PFSK-1 (cell line): Measurements from ENCODE around the gene CMTR2.

ENCODE experiments used
- POLR2AphosphoS5 ChIP-seq: IDR thresholded peaks from 2 replicates; pipeline ENCODE4 v1.6.1; 2012; ENCODE audit warnings: low read depth, mild to moderate bottlenecking, control low read depth, low read length, moderate library complexity
- TF ChIP-seq, protein P1 (sequence below), 2 experiments: IDR thresholded peaks; 2 replicates each; pipeline versions ENCODE4 v1.6.1 to v1.8.0; 2011 to 2012; ENCODE audit warnings: low read depth in 2 of 2, low read length in 2 of 2, control low read depth in 1 of 2, inconsistent platforms in 1 of 2, mild to moderate bottlenecking in 1 of 2, moderate library complexity in 1 of 2; ENCODE audit not compliant: insufficient read depth in 1 of 2

DNA sequence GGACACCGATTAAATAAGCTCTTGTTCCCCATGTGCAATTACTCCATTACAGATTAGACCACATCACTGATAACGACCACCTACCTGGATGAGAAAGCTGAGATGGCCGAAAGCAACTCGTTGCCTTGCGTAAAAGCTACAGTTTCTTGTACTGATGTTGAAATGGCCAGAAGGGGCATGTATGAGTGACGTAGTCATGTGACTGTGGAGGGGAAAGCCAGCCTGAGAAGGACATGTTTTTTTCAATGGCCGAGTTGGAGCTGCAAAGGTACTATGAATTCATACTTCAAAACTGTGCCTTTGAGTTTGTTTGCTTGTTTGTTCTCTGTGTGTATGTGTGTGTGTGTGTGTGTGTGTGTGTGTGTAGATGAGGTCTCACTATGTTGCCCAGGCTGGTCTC lies 41.7 kb downstream of the CMTR2 start:
- no peak for TF ChIP-seq POLR2AphosphoS5
- TF ChIP-seq, protein P1, sequence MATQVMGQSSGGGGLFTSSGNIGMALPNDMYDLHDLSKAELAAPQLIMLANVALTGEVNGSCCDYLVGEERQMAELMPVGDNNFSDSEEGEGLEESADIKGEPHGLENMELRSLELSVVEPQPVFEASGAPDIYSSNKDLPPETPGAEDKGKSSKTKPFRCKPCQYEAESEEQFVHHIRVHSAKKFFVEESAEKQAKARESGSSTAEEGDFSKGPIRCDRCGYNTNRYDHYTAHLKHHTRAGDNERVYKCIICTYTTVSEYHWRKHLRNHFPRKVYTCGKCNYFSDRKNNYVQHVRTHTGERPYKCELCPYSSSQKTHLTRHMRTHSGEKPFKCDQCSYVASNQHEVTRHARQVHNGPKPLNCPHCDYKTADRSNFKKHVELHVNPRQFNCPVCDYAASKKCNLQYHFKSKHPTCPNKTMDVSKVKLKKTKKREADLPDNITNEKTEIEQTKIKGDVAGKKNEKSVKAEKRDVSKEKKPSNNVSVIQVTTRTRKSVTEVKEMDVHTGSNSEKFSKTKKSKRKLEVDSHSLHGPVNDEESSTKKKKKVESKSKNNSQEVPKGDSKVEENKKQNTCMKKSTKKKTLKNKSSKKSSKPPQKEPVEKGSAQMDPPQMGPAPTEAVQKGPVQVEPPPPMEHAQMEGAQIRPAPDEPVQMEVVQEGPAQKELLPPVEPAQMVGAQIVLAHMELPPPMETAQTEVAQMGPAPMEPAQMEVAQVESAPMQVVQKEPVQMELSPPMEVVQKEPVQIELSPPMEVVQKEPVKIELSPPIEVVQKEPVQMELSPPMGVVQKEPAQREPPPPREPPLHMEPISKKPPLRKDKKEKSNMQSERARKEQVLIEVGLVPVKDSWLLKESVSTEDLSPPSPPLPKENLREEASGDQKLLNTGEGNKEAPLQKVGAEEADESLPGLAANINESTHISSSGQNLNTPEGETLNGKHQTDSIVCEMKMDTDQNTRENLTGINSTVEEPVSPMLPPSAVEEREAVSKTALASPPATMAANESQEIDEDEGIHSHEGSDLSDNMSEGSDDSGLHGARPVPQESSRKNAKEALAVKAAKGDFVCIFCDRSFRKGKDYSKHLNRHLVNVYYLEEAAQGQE (IDR thresholded peaks at IDR 0.05; ENCODE audit: insufficient read depth in 1 of 2, low read depth in 2 of 2, low read length in 2 of 2): no peak
